GM19372 (cell line): Measurements from ENCODE around the gene ATMIN.

Source experiments
- ATAC-seq: cut with Tn5 transposase; IDR thresholded peaks from one replicate; pipeline ENCODE4 v1.9.1; 2021; ENCODE audit warnings: mild to moderate bottlenecking, low read depth, moderate library complexity; ENCODE audit not compliant: unreplicated experiment

Gene ATMIN

DNA sequence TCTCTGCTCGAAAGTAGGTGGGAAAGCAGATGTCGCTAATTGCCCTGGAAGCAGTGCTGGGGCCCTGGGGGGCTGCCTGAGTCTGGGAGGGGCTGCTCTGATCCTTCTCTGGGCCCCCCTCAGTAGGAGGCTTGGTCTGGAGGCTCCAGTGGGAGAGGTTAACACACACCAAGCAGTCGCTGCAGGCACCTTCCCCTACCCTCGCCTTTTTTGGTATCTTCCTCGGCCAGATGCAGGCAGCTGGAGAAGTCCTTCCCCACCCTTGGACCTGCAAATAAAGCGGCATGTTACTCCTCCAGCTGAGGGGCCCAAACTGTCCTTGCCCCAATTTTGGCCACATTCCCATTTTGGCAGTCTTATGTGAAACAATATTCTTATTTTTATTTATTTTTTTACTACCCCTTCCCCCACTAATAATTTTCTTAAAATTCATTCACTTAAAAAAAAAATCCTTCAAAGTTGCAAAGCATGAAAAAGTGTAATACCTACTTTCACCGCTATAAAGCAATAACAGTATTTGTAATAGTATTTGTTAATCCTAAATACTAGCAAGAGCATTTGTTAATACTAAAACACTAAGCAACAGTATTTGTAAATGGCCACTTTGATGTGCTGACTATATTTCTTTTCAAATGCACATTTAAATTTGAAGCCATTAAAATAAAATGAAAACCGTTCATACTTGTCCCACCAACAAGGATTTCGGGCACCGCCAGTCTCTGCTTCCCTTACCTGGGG is 26.4 kb downstream of the ATMIN start:
- ATAC-seq, result no peak

DNA sequence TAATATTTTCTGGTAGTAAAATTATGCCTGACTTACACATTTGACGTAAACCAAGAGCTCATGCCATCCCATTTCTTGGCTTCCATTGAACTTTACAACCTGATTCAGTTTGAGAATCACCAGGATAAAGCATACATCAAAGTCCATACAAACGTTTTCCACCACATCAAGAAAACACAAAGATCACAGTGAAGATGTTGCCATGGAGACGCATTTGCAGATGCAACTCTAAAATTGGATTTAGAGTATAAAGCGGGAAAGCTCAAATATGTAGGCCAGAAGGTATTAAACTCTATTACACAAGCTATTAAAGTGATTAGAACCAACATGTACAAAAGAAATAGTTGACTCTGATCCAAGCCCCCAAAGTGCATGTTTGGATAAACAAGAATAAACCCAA is 31.0 kb downstream of the ATMIN start:
- no peak for ATAC-seq

DNA sequence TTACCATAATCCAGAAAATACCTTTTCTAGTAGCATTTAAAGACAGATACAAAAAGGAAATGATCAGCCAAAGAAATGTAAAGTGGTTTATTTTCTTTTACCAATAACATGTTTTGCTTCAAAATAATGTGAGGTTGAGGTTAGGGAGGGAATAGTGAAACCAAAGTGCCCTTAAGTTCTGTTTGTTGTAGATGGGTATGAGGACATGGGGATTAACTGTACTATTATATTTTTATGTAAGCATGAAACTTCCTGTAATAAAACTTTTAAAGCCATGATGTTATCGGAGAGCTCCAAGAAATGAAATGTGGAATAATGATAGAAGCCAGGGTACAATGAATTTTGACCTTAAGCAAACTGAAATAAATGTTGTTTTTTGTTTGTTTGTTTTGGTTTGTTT is 31.5 kb downstream of the ATMIN start:
- no peak for ATAC-seq

DNA sequence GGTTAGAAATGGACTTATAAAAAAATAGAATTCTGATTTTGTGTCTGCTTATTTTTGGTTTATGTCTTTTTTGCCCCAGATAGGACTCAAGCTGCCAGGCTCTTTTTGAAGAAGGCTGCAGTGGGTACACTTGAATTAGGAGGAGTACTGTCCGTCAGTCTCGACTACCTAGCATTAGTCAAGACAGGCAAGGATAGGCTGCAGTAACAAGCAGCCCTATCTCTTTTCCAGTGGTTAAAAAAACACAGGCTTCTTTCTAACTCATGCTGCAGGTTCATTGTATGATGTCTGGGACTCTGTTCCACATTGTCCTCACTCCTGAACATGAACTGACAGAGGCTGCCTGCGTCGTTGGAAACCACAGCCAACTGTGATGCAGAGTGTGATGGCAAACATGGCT is 33.4 kb downstream of the ATMIN start:
- ATAC-seq, result no peak

DNA sequence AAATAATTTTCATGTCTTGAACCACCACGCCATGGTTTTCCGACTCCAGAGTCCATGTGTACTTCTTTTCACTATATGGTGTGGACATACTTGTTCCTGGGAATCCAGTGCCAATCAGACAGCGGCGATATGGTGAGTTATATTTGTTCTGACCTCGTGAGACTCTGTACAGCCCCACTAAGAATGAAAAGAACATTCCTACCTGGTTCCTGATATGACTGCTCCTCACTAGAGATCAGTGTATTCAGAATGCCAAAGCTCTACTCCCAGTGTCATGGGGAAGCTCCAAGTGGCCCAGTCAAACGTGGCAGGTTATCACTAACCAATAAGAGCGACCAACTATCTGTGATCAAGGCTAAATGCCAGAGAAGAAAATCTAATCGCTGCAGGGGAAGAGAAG is 35.3 kb downstream of the ATMIN start:
- no peak for ATAC-seq

DNA sequence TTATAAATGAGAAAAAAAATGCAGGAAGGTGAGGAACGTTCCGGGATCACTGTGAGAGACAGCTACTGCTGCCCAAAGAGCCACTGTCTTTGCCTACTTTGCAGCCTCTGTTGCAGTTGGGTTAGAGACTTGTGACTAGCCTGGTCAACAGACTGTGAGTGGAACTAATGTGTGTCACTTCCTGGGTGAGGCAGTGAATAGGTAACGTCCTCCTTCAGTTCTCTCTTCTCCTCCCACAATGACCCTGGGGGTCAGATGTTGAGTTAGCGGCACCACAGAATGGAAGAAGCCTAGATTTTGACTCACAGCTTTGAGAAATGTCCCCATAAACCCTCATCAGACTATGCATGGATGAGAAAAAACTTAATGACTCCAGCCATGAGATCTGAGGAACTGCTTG is 36.2 kb downstream of the ATMIN start:
- ATAC-seq, result no peak

DNA sequence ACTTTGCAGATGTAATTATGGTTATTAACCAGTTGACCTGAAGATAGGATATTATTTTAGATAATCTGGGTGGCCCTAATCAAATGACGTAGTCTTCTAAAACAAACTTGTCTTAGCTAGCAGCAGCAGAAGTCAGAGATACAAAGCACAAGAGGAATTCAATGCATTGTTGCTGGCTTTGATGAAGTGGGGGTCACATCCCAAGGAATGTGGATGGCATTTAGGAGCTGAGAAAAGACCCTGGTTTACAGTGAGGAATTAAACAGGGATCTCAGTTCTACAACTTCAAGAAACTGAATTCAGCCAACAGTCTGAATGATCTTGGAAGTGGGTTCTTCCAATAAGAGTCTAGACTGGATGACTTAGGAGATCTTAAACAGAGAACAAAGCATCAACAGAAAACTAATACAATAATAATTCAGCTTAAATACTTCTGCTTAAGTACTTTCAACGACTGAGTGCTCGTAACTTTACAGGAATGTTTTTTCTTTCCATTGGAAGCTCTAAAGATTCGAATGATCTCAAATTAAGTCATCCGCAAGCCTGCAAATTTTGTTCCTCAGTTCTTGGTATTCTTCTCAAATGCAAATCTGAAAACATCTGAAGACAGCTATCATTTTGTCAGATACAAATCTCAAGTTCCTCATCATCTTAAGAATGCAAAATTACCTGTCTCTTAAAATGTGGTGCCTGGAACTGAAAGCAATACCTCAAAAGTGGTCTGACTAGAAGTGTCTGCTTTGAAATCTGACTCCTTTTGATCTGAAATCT is 38.1 kb downstream of the ATMIN start:
- no peak for ATAC-seq

DNA sequence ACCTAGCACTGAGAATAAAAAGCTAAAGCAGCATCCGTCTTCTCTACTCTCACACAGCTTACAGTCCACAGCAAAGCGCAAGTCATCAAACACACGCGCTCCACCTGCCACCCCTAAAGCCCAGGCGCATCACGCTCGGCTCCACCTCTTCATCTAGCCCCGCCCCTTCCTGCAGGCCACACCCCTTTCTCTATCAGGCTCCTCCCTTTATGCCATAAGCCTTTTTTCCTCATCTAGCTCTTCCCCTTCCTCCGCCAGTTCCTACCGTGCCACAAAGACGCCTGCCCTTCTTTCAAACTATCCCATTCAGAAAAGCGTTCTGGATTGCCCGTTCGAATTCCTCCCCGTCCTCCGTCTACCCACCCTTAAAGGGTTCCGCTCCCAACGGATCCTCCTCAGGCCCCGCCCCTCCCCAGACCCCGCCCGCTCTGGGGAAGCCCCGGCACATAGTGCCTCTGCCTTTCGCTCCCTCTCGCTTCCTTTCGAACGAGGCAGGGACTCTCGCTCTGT is 41.0 kb downstream of the ATMIN start:
- ATAC-seq, result peak; percentile 74

DNA sequence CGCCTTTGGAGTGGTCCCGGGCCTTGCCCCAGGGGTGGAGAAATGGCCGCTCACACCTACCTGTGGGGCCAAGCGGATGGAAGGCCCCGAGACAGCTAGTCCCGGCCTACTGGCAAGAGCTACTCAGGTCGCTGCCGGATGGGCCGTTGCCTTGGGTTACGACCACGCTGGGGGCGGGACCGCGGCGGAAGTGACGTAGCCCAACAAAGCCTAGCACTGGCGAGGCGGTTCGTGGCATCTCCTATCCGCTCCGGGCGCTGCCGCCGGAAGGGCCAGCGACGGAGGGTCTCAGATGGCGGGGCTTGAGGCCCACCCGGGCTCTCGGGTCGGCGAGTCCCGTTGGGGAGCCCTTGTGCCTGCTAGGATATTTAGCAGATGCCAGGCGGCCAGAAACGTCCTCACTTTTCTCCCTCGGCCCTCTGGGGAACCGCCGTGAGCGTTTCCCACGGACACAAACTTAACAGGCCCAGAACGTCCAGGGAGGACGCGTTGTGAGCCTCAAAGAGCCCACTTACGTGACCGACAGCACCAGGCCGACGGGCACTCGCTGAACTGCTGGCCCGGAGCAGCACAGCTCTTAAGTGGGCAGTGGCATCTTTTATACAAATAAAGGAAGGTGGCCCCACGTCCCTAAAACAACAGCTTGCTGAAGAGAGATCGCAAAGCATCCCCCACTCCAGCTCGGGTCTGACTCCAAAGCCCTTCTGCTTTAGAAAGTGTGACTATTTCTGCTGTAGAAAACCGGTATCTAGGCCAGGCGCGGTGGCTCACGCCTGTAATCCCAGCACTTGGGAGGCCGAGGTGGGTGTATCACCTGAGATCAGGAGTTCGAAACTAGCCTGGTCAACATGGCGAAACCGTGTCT is 41.7 kb downstream of the ATMIN start, which contains the start of gene C16orf46:
Gene C16orf46 (minus strand): TSS at position 163 of the 865 bp plus-strand sequence. CDS start 13,283 bp downstream, outside the sequence.
- ATAC-seq, result peak; percentile 95

DNA sequence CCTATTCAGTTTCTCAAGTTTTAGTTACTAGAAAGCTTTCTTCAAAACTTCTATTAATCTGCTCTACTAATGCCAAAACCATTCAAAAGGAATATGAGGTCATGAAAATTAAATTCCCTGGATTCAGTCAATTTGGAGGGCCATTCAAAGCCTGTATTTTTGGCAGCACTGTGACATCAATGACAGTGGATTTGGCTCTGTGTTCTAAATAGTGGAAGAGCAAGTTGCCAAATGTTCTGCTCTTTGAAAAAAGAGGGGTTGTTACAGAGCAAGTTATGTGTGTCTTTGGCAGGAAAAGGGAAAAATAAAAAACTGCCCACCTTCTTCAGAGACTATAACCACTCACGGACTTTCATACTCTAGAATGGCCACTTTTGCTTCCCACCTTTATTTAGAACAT is 44.6 kb downstream of the ATMIN start:
- ATAC-seq, result no peak

DNA sequence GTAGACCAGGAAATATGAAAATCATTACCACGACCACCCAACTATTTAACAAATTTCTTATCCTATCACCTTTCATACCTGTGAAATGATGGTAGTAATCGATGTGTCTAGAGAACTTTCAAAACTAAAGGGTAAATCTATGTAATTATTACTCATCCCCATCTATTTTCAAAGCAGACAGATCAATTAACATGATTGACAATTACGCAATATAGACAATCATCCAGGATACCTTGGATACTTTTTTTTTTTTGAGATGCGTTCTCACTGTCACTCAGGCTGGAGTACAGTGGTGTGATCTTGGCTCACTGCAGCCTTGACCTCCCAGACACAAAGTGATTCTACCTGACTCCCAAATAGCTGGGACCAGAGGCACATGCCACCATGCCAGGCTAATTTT is 45.4 kb downstream of the ATMIN start:
- no peak for ATAC-seq

DNA sequence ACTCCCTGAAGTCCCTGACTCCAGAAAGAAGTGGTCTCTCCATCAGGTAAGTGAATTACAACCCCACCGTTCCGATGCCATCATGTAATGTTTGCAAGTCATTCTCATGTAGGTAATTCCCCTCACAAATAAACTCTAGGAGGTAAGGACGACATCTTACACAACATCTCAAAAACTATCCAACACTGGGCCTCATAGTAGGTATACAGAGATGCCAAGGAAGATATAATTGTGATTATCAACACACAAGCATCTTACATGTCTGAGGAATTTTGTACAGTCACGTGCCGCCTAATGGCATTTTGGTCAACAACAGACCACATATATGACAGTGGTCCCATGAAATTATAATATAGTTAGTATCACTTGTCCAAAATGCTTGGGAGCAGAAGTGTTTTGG is 53.2 kb downstream of the ATMIN start:
- no peak for ATAC-seq

DNA sequence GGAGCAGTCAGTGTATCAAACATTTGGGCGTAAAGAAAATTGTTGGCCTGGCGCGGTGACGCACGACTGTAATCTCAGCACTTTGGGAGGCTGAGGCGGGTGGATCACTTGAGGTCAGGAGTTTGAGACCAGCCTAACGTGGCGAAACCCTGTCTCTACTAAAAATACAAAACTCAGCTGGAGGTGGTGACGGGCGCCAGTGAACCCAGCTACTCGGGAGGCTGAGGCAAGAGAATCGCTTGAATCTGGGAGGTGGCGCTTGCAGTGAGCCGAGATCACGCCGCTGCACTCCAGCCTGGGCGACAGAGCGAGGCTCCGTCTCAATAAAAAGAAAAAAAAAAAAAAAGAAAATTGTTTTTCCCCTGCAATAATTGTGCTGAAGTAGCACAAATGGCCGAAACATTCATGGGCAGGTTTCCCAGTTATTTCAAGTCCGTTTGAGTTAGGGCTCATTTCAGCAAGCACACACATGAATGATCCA is 59.2 kb downstream of the ATMIN start:
- ATAC-seq, result no peak

DNA sequence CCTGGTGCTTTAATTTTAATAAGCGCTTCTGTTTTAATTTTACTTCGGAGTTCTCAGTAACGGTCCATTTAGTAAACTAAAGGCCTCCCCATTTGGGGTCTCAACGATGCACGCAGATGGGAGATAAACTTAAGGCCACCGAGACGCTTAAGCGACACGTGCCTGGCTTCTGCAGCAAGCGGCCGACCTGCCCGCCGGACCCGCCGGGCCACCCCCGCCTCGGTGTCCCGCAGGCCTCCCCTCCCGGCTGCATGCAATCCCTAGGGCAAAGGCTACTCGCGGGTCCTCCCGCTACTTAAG is 60.0 kb downstream of the ATMIN start:
- ATAC-seq, result peak; percentile 1

DNA sequence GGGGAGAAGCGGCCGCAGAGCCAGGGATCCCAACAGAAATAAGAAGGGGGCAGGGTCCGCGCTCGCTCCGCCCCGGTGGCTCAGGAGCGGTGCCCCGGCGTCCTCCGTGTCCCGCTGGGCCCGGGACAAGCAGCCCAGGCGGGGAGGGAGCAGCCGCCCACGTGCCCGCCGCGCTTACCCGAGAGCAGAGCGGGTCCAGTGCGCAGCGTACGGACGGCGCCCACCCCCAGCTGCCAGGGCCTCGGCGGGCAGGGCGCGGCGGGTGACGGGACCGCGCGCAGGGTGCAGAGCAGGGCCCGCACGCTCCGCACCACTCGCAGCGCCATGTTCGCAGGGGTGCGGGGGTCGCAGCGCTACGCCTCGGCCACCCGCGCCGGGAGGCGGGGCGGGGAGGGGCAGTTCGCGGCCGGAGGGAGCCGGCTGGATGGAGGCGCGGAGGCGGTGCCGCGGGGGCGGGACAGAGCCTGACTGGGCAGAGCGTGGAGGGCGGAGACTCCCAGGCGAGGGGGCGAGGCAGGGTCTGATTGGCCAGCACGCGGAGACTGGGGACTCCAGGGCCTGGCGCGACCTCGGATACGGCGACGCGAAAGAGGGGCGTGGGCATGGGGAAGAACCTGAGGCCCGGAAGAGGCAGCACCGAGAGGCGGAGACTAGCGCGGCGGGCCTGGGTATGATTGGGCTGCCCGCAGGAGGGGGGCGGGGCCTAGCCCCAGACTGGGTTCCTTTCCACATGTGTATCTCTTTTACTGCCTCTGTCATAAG is 60.5 kb downstream of the ATMIN start, which contains the start of gene GCSH:
Gene GCSH (minus strand): TSS at position 443 of the 762 bp plus-strand sequence. CDS start 117 bp downstream, at position 326.
- peak; percentile 98 for ATAC-seq

DNA sequence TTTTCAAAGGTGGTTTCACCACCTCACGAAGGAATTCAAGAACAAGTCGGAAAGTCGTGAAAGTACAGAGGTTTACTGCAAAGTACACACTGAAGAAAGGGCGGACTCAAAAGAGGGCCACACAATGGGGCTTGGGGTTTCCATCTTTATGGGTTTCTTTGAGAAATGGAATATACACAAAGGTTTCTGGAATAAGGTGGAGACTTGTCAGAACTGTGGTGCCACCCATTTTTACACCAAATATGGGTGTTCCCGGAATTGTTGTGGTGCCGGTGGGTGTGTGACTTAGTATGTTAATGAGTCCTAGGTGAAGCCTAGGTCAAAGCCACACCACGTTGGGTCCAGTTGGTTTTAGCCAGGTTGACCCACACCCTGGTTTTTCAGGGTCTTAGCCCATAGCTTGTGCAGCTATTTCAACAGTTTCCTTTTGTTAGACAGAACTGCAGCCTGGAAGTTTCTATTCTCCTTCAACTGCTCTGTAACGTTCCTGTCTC is 61.1 kb downstream of the ATMIN start:
- no peak for ATAC-seq
